GM18505 (cell line): ENCODE data around the gene TCAP.

ENCODE experiments used
- ATAC-seq: cut with Tn5 transposase; IDR thresholded peaks from one replicate; pipeline ENCODE4 v1.9.1; 2021; ENCODE audit not compliant: unreplicated experiment
- POLR2A ChIP-seq: IDR thresholded peaks from 4 replicates; pipeline ENCODE4 v1.6.1; 2011; ENCODE audit warnings: borderline replicate concordance; ENCODE audit not compliant: insufficient read depth, insufficient read length; ENCODE audit errors: extremely low read depth

Gene TCAP

DNA sequence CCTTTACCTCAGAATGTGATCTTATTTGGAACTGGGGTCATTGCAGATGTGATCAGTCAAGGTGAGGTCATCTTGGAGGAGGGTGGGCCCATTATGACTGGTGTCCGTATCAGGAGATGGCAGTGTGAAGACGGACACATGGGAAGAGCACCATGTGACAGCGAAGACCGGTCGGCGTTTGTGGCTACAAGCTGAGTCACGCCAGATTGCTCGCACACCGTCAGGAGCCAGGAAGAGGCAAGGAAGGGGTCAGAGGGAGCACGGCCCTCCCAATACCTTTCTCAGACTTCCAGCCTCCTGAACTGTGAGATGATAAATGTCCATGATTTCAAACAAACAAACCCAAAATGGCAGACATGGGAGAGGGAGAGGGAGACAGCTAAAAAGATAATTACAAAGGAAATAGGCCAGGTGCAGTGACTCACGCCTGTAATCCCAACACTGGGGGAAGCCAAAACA lies 15.0 kb upstream of the TCAP start:
- ATAC-seq, result no peak
- TF ChIP-seq POLR2A, result no peak

DNA sequence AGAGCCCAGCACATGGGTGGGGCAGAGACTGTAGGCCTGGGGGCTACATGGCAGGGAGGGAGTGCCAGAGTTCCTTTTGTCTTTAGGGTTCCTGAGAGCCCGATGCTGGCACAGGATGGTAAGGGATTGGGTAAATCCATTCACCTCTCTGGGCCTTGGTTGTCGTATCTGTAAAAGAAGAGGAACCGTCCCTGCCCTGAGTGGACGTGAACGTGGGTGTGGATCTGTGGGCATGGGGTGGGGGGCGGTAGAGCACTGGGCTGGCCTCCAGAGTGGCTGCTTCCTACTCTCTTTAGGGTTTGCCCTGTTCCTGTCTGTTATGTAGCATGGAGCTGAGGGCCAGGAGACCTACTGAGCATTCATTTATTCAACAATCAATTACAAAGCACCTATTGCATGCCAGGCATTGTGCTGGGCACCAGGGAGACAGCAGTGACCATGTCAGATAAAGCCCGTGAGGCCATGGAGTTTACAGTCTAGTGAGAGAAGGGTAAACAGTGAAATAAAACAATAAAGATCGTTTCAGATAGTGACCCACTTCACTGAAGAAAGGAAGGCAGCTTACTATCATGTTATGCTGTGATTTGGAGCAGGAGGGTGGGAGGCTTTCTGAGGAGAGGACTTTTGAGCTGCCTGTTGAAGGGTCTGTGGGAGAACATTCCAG lies 13.1 kb upstream of the TCAP start:
- ATAC-seq, result no peak
- no peak for TF ChIP-seq POLR2A

DNA sequence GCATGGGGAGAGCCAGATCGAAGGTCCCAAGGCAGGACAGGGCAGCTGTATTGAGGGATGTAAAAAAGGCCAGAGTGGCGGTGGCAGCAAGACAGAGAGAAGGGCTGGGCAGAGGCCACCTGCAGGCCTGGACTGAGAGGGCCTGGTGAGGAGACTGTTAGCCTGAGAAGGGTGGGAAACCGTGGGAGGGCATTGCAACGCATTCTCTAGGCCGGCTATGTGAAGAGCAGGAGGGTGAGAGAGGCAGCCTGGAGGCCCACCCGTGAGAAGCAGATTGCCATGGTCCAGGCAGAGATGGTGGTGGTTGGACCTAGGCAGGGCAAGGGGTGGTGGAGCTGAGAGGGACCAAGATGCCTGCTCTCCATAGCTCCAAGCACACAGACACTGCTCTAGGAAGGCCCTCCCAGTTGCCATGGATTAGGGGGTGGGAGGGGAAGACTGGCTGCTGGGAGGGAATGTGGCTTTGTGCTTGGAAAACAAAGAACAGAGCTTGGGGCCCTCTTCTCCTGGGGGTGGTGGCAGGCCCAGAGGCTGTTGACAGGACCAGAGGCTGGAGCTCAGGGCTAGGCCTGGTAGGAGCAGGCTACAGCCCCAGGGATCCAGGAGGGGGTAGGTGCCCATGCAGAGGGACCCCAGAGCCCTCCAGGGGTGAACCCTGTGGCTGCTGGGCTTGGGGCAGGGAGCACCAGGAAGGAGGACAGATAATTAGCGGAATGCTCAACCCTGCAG lies 12.4 kb upstream of the TCAP start:
- ATAC-seq, result no peak
- TF ChIP-seq POLR2A, result no peak

DNA sequence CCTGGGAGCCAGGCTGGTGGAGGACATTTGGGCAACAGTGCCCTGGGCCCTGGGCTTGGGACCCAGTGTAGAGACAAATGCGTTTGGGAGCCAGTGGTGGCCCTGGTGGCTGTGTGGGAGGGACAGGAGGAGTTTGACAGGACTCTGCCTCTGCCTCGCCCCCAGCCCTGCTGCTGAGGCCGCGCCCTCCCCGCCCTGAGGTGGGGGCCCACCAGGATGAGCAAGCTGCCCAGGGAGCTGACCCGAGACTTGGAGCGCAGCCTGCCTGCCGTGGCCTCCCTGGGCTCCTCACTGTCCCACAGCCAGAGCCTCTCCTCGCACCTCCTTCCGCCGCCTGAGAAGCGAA lies 11.9 kb upstream of the TCAP start:
- no peak for TF ChIP-seq POLR2A
- no peak for ATAC-seq

DNA sequence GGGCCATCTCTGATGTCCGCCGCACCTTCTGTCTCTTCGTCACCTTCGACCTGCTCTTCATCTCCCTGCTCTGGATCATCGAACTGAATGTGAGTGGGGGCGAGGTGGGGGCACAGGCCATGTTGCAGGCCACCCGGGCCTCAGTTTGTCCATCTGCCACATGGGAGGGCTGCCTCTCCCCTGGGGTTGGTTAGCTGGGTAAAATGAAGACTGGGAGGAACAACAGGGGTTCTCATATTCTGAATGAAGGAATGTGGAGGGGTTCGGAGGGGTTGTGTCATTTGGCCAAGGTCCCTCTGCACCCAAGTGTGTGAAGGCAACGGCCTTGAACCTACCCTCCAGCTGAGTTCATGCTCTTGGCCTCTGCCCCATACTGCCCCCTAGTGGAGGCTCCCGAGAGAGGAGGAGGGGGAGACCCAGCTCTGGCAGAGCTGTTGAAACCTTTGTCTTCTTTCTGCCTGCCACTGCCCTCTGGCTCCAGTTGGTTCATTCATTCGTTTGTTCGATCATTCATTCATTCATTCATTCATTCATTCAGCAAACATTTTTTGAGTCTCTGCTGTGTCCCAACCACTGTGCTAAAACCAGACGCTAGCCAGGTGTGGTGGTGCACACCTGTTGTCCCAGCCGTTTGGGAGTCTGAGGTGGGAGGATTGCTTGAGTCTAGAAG lies 11.4 kb upstream of the TCAP start:
- TF ChIP-seq POLR2A, result no peak
- no peak for ATAC-seq

DNA sequence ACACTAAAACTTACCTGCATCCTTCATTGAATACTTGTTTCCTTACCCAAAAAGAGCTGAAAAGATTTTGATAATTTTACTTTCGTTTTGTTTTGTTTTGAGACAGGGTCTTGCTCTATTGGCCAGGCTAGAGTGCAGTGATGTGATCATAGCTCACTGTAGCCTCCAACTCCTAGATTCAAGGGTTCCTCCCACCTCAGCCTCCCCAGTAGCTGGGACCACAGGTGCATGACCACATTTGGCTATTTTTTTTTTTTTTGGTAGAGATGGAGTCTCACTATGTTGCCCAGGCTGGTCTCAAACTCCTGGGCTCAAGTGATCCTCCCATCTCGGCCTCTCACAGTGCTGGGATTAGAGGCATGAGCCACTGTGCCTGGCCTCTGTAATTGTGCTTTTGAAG lies 10.0 kb upstream of the TCAP start:
- TF ChIP-seq POLR2A, result no peak

DNA sequence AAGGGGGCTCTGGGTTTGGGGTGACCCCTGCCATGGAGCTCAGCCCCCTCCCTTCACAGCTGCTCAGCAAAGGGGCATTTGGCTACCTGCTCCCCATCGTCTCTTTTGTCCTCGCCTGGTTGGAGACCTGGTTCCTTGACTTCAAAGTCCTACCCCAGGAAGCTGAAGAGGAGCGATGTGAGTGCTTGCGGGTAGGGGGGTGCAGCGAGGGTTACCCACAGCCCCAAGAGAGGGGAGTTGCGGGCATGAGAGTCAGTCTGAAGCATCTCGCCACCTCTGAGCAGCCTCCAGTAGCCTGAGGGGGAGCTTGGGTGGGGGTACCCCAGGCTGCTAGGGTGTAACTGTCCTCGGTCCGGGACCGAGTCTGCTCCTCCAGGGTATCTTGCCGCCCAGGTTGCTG lies 6.8 kb upstream of the TCAP start:
- no peak for TF ChIP-seq POLR2A

More for the DNA sequence above, 10.0 kb upstream of the TCAP start:
- no peak for ATAC-seq

DNA sequence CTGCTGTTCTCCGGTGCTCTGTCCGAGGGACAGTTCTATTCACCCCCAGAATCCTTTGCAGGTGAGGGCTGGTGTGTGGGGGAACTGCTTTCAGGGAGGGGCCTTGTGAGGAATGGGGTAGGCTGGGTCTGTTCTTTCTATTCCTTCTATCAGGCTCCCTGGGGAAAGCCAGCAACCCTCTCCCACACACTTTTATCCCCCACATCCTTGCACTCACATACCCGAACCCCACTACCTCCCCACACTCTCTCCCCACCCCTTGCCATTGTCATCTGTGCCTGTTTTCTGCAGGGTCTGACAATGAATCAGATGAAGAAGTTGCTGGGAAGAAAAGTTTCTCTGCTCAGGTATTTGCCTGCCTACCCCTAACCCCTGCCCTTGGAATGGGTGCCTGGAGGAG lies 6.4 kb upstream of the TCAP start:
- ATAC-seq, result no peak
- no peak for TF ChIP-seq POLR2A

More for the DNA sequence above, 6.8 kb upstream of the TCAP start:
- ATAC-seq, result no peak

DNA sequence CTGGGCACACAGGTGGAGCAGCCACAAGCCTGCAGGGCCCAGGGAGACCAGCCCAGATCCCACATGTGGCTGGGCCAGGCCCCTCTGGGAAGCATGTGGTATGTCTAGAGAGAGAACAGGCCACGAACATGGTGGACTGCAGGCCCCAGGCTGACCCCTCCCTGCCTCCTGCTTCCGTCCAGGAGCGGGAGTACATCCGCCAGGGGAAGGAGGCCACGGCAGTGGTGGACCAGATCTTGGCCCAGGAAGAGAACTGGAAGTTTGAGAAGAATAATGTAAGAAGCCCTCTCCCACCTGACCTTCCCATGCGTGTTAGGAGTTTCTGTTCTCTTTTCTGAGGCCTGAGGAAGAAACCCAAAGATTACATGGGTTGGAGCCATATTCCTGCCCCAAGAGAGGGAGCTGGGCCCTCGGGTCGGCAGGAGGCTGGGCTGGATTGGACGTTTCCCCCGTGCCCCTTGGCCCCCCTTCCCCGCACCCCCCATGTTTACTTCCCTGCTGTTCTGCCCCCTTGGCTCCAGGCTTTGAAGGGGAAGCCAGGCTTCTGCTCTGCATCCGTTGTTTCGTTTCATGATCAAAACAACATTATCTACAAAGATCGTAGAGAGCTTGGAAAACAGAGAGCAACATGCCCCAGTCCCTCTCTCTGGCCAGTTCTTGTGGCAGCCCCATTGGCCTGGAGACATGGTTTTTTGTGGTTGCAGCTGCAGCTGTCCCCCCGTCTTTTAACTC lies 5.7 kb upstream of the TCAP start:
- no peak for TF ChIP-seq POLR2A
- no peak for ATAC-seq

DNA sequence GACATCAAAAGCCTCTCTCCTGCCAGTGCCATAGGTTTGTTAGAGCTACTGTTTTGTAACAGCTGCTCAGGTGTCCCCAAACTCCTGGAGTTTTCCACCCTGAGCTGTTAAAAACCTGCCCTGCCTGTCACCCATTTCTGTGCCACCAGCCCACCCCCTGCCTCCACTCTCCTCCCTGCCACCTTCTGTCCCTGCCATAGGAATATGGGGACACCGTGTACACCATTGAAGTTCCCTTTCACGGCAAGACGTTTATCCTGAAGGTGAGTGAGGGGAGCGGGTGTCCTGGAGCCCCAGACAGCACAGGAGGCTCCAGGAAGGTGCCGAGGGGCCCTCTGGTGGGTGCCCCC lies 5.2 kb upstream of the TCAP start:
- ATAC-seq, result no peak
- no peak for TF ChIP-seq POLR2A

DNA sequence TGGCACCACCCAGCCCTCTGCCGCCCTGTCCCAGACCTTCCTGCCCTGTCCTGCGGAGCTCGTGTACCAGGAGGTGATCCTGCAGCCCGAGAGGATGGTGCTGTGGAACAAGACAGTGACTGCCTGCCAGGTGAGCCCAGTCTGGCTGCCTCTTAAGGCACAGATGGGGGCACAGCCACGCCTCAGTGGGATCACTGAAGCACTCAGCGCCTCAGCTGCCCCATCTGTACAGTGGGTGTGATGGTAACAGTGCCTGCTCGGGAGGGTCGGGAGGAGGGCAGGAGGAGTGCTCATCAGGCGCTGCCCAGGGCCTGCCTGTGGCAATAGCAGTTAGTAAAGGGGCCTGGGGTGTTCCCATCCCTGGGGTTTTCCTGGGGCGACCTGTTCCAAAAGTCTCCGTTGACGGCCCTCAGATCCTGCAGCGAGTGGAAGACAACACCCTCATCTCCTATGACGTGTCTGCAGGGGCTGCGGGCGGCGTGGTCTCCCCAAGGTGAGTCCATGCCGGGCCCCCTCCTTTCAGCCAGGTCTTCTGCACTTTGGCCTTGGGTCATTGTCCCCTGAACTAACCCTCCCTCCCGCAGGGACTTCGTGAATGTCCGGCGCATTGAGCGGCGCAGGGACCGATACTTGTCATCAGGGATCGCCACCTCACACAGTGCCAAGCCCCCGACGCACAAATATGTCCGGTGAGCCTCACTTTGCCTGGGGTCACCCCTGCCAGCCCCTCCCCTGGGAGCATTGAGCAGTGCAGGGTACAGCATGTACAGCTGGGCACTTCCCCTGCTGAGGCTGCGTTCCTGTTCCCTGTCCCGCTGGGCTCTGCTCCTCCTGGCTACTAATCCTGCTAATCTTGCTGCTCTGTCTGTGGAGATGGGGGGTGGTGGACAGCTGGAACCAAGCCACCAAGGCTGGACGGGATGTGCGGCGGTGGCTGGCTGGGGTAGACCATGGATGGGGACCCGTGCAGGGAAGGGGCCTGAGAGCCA lies 4.5 kb upstream of the TCAP start:
- no peak for ATAC-seq
- no peak for TF ChIP-seq POLR2A

DNA sequence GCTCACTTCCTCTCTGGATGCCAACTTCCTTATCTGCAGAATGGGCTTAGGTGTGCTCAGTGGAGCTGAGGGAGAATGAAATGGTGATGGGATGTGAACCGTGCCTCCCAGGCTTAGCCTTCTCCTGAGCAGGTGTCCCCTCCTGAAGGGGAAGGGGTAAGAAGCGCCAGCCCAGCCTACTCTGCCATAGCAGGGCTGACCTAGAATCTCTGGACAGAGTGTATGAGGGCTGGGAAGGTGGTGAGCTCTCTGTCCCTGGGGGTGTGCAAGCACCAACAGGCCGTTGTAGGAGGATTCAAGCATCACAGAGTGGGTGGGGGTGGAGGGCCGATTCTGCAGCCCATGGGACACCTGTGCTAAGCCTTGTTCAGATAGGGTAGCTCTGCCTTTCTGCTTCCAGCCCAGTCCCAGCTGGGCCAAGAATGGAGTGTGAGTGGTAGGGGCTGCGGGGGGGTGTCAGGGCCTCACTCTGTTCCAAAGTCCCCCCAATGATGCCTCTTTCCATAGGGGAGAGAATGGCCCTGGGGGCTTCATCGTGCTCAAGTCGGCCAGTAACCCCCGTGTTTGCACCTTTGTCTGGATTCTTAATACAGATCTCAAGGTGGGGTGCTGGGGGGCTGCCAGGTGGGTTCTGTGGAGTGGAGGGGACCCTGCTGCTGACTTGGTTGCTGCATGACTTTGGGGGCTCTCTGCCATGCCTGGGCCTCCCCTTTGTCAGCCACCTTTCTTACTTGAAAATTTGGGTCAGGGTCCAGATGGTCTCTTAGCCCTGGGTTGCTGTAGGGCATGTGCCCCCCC lies 3.2 kb upstream of the TCAP start:
- no peak for TF ChIP-seq POLR2A

More for the DNA sequence above, 3.2 kb upstream of the TCAP start:
- ATAC-seq, result no peak
